ENCODE results near the gene MCTS1.

DNA sequence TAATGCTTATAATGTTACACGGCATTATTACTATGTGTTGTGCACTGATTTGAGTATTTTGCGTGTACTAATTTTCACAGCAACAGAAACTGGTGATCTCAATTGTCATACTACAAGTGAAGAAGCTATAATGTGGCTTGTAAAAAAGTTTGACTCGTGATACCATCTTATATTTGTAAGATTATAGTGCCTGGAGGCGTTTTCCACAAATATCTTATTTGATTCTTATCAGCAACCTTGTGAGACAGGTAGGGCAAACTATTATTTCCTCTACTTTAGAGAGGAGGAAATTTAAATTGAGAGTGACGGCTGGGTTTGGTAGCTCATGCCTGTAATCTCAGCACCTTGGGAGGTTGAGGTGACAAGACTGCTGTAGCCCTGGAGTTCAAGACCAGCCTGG is 47.6 kb upstream of the MCTS1 start:
- TF ChIP-seq, protein P1, sequence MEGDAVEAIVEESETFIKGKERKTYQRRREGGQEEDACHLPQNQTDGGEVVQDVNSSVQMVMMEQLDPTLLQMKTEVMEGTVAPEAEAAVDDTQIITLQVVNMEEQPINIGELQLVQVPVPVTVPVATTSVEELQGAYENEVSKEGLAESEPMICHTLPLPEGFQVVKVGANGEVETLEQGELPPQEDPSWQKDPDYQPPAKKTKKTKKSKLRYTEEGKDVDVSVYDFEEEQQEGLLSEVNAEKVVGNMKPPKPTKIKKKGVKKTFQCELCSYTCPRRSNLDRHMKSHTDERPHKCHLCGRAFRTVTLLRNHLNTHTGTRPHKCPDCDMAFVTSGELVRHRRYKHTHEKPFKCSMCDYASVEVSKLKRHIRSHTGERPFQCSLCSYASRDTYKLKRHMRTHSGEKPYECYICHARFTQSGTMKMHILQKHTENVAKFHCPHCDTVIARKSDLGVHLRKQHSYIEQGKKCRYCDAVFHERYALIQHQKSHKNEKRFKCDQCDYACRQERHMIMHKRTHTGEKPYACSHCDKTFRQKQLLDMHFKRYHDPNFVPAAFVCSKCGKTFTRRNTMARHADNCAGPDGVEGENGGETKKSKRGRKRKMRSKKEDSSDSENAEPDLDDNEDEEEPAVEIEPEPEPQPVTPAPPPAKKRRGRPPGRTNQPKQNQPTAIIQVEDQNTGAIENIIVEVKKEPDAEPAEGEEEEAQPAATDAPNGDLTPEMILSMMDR (IDR thresholded peaks at IDR 0.05), result no peak
- no peak for TF ChIP-seq POLR2A (IDR thresholded peaks at IDR 0.05)

Measured in adrenal gland (tissue), 5 donors.